GM10248 (cell line): ENCODE data around the gene FAM50B.

Source experiments
- CTCF ChIA-PET: fragments of 300-600 bp; sonication (Branson Sonifier 250); formaldehyde crosslinking; extraction: SDS; loops from one replicate; lab custom pipeline; 2021; ENCODE audit warnings: antibody characterized with exemption; lab: Yijun Ruan, JAX
- POLR2A ChIA-PET: fragments of 350-650 bp; sonication (Branson Sonifier 250); formaldehyde crosslinking; extraction: SDS; loops from one replicate; lab custom pipeline; 2020; ENCODE audit warnings: antibody characterized with exemption; lab: Yijun Ruan, JAX
- DNase-seq: peaks from one replicate; pipeline ENCODE4 v3.0.0; 2012; ENCODE audit errors: extremely low spot score
- TF ChIP-seq, protein P1 (sequence below): IDR thresholded peaks from 2 replicates; pipeline ENCODE4 v1.5.1; 2012; ENCODE audit warnings: mild to moderate bottlenecking, low read depth; ENCODE audit errors: extremely low read depth, missing control alignments, control extremely low read depth

Gene FAM50B

DNA sequence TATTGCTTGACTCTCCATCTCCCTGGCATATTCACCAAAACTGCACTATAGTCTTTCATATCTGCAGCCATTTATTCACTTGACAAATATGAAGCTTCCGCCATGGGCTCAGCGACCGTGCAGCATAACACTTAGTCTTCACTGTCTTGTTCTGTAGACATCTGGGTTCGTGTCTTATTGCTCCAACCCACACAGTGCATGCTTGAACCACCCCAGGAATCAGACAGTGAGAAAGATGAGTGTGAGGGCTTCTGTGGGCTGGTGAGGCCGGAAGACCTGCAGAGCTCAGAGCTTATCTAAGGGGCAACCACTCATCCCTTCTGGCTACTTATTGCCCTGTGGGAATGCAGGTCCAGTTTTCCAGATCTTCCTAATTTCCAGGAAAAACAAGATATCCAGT is 19.9 kb upstream of the FAM50B start:
- DNase-seq: no peak
- ChIA-PET CTCF (interaction anchor here (1.0 to 2.6 kb wide), 3 partner anchors 13 to 69 kb away, joined by 3 to 7 read pairs (median 3); partner anchors contain the start of gene FAM50B), POLR2A (interaction anchor here (0.6 kb wide), 1 partner anchor 667 kb away, joined by 5 read pairs; no protein-coding TSS in a partner anchor)
- TF ChIP-seq, protein P1, sequence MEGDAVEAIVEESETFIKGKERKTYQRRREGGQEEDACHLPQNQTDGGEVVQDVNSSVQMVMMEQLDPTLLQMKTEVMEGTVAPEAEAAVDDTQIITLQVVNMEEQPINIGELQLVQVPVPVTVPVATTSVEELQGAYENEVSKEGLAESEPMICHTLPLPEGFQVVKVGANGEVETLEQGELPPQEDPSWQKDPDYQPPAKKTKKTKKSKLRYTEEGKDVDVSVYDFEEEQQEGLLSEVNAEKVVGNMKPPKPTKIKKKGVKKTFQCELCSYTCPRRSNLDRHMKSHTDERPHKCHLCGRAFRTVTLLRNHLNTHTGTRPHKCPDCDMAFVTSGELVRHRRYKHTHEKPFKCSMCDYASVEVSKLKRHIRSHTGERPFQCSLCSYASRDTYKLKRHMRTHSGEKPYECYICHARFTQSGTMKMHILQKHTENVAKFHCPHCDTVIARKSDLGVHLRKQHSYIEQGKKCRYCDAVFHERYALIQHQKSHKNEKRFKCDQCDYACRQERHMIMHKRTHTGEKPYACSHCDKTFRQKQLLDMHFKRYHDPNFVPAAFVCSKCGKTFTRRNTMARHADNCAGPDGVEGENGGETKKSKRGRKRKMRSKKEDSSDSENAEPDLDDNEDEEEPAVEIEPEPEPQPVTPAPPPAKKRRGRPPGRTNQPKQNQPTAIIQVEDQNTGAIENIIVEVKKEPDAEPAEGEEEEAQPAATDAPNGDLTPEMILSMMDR: no peak

DNA sequence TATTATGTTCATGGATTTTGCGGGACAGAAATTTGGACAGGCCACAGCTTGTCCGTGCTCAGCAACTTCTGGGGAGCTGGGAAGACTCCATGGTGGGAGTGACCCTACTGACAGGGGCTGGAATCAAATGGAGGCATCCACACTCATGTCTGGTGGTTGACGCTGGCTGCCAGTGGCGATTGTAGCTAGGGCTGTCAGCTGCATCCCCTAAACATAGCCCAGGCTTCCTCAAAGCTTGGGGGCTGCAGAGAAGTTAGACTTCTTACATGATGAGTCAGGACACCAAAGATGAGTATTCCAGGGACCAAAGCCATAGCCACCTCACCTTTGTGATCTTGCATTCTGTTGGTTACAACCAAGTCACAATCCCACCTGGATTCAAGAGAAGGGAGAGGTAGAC is 18.4 kb upstream of the FAM50B start:
- TF ChIP-seq, protein P1: no peak

DNA sequence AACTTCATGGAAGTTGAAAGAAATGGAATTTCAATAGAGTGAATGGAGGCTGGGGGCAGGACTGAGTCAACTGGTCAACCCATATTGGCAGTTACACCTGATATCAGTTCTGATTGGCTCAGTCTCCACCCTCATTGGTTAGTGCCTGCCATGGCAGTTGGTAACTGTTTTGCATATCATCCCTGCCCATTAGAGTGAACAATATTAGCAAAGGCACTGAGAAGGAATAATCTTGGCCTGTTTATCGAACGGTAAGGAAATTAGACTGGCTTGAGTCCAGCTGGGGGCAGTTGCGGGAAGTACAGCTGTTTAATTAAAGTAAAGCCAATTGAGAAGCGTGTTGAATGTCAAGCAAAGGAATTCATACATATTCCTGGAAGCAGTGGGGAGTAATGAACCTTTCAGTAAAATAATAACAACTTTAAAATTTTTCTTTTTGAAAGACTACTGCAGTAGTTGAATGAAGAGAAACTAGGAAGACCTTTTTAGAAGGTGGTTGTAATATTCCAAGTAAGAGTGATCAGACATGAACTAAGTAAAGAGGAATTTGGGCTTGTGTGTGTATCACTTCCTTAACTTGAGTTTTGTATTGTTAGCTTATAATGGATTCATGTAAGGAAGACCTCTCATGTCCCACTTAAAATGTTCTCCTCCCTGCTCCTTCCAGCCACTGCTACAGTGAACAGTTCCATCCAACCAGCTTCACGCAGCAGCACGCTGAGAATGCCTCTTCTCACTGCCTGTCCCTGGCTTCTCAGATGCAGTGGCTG is 17.2 kb upstream of the FAM50B start:
- ChIA-PET POLR2A (no interaction called here), CTCF (interaction anchor here (2.9 kb wide), 1 partner anchor 18 kb away, joined by 21 read pairs; the partner anchor contains the start of gene FAM50B)
- TF ChIP-seq, protein P1: no peak
- no peak for DNase-seq

More for the DNA sequence above, 18.4 kb upstream of the FAM50B start:
- DNase-seq: no peak
- POLR2A ChIA-PET: no interaction called here
- CTCF ChIA-PET: interaction anchor here (1.3 to 2.6 kb wide), 2 partner anchors 12 to 18 kb away, joined by 3 to 7 read pairs; partner anchors contain the start of gene FAM50B

DNA sequence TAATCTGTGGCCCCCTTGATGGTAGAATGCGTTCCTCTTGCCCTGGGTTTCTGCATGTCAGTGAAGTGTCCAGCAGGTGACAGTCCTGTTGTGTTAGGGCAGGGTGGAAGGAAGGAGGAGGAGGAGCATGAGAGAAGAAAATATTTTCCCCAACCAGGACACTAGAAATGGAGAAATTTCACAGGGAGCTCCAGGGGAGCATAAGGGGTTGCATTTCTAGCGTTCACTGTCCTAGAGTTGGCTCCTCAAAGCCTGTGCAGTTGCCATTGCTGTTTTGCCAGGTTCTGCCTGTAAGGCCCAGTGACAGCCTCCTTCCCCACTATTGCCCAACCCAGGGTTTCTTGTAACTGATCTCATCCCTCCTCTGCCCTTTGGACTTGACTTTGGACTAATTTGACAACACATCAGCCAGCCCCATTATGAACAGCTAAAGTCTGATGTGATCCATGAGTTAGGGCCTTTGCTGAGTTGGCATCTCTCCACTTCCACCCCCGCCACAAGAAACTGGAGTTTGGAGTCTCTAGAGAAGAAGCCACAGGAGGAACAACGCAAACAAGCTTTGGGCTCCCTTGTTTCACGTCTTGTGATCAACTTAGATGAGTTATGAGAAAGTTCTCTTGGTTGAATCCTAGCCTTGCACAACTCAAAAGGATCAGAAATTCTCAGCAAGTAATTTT is 14.0 kb upstream of the FAM50B start:
- CTCF ChIA-PET: interaction anchor here (0.7 kb wide), 1 partner anchor 8 kb away, joined by 3 read pairs; no protein-coding TSS in a partner anchor
- no peak for DNase-seq
- TF ChIP-seq, protein P1: no peak
- POLR2A ChIA-PET: no interaction called here

DNA sequence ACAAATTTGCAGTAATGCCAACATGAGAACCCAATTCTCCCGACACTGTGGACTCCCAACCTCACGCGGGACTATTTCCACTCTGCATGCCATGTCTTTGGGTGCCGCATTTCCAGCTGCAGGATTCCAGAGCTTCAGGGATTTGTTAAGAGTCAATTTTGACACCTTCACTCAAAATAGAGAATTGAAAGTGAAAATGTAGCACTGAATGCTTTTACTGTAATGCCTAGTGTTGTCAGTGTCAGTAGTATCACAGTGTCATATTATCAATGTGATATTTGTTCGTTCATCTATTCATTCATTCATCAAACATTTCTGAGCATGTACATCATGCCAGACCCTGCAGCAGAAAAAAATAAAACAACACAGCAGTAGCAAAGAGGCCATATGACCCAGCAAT is 13.4 kb upstream of the FAM50B start:
- DNase-seq: no peak
- TF ChIP-seq, protein P1: no peak
- CTCF ChIA-PET: interaction anchor here (0.7 kb wide), 1 partner anchor 9 kb away, joined by 3 read pairs; no protein-coding TSS in a partner anchor
- POLR2A ChIA-PET: no interaction called here

DNA sequence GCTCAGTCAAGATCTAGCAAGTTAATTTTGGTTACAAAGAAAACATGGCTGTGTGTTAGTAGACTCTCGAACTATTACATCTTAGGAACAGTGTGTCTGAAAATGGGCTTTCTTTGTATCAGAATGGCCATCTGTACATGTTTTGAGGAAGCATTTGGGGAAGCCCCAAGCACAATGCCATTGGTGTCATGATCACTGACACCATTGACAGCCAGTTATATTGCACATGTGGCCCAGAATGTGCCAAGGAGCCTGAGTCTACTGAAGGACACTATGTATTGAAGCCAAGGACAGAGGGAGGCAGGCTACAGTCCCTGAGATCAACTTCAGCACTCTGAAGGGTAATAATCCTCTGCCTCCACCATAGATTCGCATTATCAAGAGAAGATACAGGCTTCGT is 12.6 kb upstream of the FAM50B start:
- TF ChIP-seq, protein P1: no peak
- ChIA-PET POLR2A (no interaction called here), CTCF (no interaction called here)
- no peak for DNase-seq
